ENCODE results near the gene C10orf62.
"Not testable (repeated sequence)": the region's sequence is repeated elsewhere in the genome, so short reads cannot be mapped to it uniquely, and the experiment has no call there.

C10orf62 gene

DNA sequence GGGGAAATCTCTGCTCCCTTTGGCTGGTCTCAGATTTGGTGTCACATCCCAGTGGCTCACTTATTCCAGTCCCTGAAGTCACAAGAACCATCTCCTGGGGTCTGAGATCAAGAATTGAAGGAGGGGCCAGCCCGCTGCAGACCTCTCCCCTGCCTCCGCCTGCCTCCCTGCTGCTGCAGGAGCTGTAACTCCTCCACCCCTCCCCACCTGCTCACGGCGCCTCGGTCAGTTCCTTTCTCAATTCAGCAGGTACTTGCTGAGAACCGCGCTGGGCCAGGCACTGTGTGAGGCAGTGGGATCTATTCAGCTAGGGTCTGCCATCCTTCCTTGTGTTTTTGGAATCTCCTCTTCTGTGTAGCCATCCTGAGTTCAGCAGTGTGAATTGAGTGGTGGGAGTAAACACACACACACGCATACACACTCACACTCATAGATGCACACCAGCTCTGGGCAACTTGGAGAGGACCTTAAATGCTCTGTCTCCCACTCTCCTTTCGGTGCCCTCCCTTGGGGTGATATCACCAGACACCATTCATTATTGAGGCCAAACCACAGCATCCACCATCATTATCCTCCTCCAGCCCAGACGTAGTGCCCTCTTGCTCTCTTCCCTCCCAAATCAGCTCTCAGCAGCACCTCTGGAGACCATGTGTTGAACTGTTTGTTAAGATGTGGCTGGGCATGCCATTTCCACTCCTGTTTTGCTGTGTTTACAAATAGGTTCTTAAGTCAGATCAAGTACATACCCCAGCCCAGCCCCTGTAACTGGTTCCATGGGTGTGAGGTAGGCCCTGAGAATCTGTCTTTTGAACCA lies 39.0 kb upstream of the C10orf62 start:
- Histone ChIP-seq H3K4me3 (ENCODE audit: low read length in 2 of 2) (no peak overlapping the region), H3K27ac (ENCODE audit: low read length) (no peak overlapping the region), H3K36me3 (ENCODE audit: control insufficient read depth in 2 of 2, insufficient read depth in 2 of 2, low read length in 2 of 2) (no peaks in the 10 kb centered on the region), H3K27me3 (ENCODE audit: control insufficient read depth in 1 of 2, insufficient read depth in 2 of 2, low read length in 2 of 2) (no peaks in the 10 kb centered on the region), H3K9me3 (ENCODE audit: control insufficient read depth in 2 of 2, low read length in 2 of 2) (no peaks in the 10 kb centered on the region), H3K9ac (ENCODE audit: low read length in 2 of 2) (no peak overlapping the region), H3K4me1 (ENCODE audit: control insufficient read depth, insufficient read depth, low read length) (peaks cover 6% of the 10 kb centered on the region)

DNA sequence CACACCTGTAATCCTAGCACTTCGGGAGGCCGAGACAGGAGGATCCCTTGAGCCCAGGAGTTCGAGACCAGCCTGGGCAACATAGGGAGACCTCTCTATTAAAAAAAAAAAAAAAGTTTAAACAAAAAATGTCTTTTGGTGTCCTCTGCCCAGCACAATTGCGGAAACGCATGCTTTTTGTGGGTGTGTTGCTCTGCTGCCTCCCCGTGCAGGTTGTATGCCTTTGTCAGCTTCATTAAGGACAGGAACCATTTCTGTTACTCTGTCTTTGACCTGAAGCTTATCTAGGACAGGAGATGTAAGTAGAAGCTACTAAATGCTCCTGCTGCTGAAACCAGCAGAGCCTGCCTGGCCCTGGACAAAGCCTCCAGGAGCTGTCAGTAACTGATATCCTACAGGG lies 38.2 kb upstream of the C10orf62 start:
- H3K9ac ChIP-seq (ENCODE audit: low read length in 2 of 2), result no peak overlapping the region
- H3K9me3 ChIP-seq (ENCODE audit: control insufficient read depth in 2 of 2, low read length in 2 of 2), result no peaks in the 10 kb centered on the region
- peaks cover 6% of the 10 kb centered on the region for H3K4me1 ChIP-seq (ENCODE audit: control insufficient read depth, insufficient read depth, low read length)
- H3K4me3 ChIP-seq (ENCODE audit: low read length in 2 of 2), result no peak overlapping the region
- H3K27ac ChIP-seq (ENCODE audit: low read length), result no peak overlapping the region
- no peaks in the 10 kb centered on the region for H3K36me3 ChIP-seq (ENCODE audit: control insufficient read depth in 2 of 2, insufficient read depth in 2 of 2, low read length in 2 of 2)
- H3K27me3 ChIP-seq (ENCODE audit: control insufficient read depth in 1 of 2, insufficient read depth in 2 of 2, low read length in 2 of 2), result no peaks in the 10 kb centered on the region

DNA sequence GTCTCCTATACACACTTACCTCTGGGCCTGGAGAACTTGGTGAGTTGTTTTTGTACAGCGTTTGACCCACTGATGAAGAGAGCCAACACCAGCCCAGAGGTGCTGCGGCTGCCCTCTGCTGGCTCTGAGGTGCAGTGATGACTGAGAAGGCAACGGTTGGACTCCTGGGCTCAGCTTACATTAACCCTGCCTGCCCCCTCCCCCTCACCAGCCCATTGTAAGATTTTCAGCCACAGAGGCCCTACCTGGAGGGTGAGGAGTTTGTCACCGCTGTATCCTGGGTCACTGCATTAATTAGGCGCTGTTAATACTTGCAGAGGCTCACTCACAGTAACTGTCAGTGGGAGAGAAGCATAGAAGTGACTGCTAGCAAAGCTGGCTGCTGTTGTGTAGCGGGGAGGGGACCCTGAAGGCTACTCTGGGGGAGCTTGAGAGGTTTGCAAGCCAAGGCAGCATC lies 35.9 kb upstream of the C10orf62 start:
- Histone ChIP-seq H3K27ac (ENCODE audit: low read length) (no peak overlapping the region), H3K4me1 (ENCODE audit: control insufficient read depth, insufficient read depth, low read length) (peaks cover 6% of the 10 kb centered on the region), H3K4me3 (ENCODE audit: low read length in 2 of 2) (no peak overlapping the region), H3K9ac (ENCODE audit: low read length in 2 of 2) (no peak overlapping the region), H3K27me3 (ENCODE audit: control insufficient read depth in 1 of 2, insufficient read depth in 2 of 2, low read length in 2 of 2) (no peaks in the 10 kb centered on the region), H3K36me3 (ENCODE audit: control insufficient read depth in 2 of 2, insufficient read depth in 2 of 2, low read length in 2 of 2) (no peaks in the 10 kb centered on the region), H3K9me3 (ENCODE audit: control insufficient read depth in 2 of 2, low read length in 2 of 2) (no peaks in the 10 kb centered on the region)

- H3K9me3 ChIP-seq (ENCODE audit: control insufficient read depth in 2 of 2, low read length in 2 of 2); H3K9ac ChIP-seq (ENCODE audit: low read length in 2 of 2); H3K27me3 ChIP-seq (ENCODE audit: control insufficient read depth in 1 of 2, insufficient read depth in 2 of 2, low read length in 2 of 2); H3K4me1 ChIP-seq (ENCODE audit: control insufficient read depth, insufficient read depth, low read length); H3K4me3 ChIP-seq (ENCODE audit: low read length in 2 of 2); H3K27ac ChIP-seq (ENCODE audit: low read length); H3K36me3 ChIP-seq (ENCODE audit: control insufficient read depth in 2 of 2, insufficient read depth in 2 of 2, low read length in 2 of 2): not testable (repeated sequence)
These were observed 35.2 kb upstream of the C10orf62 start for GRCh38 chr10:97554336-97554735.

- H3K4me1 ChIP-seq (ENCODE audit: control insufficient read depth, insufficient read depth, low read length); H3K27me3 ChIP-seq (ENCODE audit: control insufficient read depth in 1 of 2, insufficient read depth in 2 of 2, low read length in 2 of 2); H3K36me3 ChIP-seq (ENCODE audit: control insufficient read depth in 2 of 2, insufficient read depth in 2 of 2, low read length in 2 of 2); H3K27ac ChIP-seq (ENCODE audit: low read length); H3K9ac ChIP-seq (ENCODE audit: low read length in 2 of 2); H3K9me3 ChIP-seq (ENCODE audit: control insufficient read depth in 2 of 2, low read length in 2 of 2); H3K4me3 ChIP-seq (ENCODE audit: low read length in 2 of 2): not testable (repeated sequence)
These were observed 34.0 kb upstream of the C10orf62 start for GRCh38 chr10:97555541-97555940.

DNA sequence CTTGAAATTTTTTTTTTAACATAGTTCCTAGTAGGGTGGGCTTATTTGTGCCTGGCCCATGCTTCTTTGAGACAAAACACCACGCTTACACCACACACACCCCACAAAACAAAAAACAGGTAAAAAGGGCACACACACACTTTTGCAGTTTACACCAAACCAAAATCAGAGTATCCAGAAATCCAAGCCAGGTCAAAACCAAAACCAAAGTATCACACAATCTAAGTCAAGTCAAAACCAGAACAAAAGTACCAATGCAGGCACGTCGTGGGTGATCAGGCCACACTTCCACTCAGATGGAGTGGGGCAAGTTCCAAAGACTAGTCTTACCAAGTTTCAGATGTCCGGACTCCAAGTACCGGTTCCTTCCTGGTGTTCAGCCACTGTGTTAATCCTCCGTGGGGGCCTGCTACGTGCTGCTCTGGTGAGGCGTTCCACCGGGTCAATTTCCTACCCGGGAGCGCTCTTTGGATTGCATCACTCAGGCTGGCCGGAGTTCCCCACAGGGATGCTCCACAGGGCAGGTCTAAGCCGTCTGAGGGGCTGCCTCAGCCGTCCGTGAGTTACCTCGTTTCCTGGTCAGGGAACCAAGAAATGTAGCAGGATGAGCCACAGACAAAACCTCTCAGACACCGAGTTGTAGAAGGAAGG lies 28.7 kb upstream of the C10orf62 start:
- not testable (repeated sequence) for H3K36me3 ChIP-seq (ENCODE audit: control insufficient read depth in 2 of 2, insufficient read depth in 2 of 2, low read length in 2 of 2); H3K27me3 ChIP-seq (ENCODE audit: control insufficient read depth in 1 of 2, insufficient read depth in 2 of 2, low read length in 2 of 2); H3K27ac ChIP-seq (ENCODE audit: low read length); H3K9ac ChIP-seq (ENCODE audit: low read length in 2 of 2); H3K4me1 ChIP-seq (ENCODE audit: control insufficient read depth, insufficient read depth, low read length); H3K9me3 ChIP-seq (ENCODE audit: control insufficient read depth in 2 of 2, low read length in 2 of 2); H3K4me3 ChIP-seq (ENCODE audit: low read length in 2 of 2)

- H3K27ac ChIP-seq (ENCODE audit: low read length); H3K9ac ChIP-seq (ENCODE audit: low read length in 2 of 2); H3K4me3 ChIP-seq (ENCODE audit: low read length in 2 of 2); H3K9me3 ChIP-seq (ENCODE audit: control insufficient read depth in 2 of 2, low read length in 2 of 2); H3K4me1 ChIP-seq (ENCODE audit: control insufficient read depth, insufficient read depth, low read length); H3K36me3 ChIP-seq (ENCODE audit: control insufficient read depth in 2 of 2, insufficient read depth in 2 of 2, low read length in 2 of 2); H3K27me3 ChIP-seq (ENCODE audit: control insufficient read depth in 1 of 2, insufficient read depth in 2 of 2, low read length in 2 of 2): not testable (repeated sequence)
These were observed 28.0 kb upstream of the C10orf62 start for GRCh38 chr10:97561386-97562077.

DNA sequence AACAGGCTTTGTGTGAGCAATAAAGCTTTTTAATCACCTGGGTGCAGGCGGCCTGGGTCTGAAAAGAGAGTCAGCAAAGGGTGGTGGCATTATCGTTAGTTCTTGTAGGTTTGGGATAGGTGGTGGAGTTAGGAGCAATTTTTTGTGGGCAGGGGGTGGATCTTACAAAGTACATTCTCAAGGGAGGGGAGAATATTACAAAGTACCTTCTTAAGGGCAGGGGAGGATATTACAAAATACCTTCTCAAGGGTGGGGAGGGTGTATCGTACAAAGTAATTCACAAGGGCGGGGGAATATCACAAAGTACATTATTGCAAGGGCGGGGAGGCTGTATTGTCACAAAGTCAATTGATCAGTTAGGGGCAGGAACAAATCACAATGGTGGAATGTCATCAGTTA lies 27.2 kb upstream of the C10orf62 start:
- H3K9me3 ChIP-seq (ENCODE audit: control insufficient read depth in 2 of 2, low read length in 2 of 2); H3K4me1 ChIP-seq (ENCODE audit: control insufficient read depth, insufficient read depth, low read length); H3K27ac ChIP-seq (ENCODE audit: low read length); H3K4me3 ChIP-seq (ENCODE audit: low read length in 2 of 2); H3K9ac ChIP-seq (ENCODE audit: low read length in 2 of 2); H3K27me3 ChIP-seq (ENCODE audit: control insufficient read depth in 1 of 2, insufficient read depth in 2 of 2, low read length in 2 of 2); H3K36me3 ChIP-seq (ENCODE audit: control insufficient read depth in 2 of 2, insufficient read depth in 2 of 2, low read length in 2 of 2): not testable (repeated sequence)

DNA sequence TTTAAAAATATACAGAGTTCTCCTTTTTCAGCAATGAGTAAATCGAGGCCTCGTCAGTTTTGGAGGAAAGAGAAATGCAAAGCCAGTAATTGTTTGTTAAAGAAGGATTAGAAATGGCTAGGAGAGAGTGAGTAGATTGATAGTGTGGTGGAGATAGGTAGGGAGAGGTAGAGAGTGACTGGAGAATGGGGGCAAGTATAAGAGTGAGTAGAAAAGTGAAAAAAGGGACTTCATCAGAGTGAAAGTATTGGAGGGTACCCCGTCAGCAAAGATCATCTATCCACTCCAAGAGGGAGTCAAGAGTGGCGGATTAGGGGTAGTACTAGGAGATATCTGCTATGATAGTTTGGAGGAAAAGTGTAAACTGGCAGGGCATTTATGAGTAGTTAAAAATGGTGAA lies 26.2 kb upstream of the C10orf62 start:
- H3K9ac ChIP-seq (ENCODE audit: low read length in 2 of 2), result no peak overlapping the region
- H3K27me3 ChIP-seq (ENCODE audit: control insufficient read depth in 1 of 2, insufficient read depth in 2 of 2, low read length in 2 of 2), result no peaks in the 10 kb centered on the region
- no peak overlapping the region for H3K27ac ChIP-seq (ENCODE audit: low read length)
- H3K9me3 ChIP-seq (ENCODE audit: control insufficient read depth in 2 of 2, low read length in 2 of 2), result no peaks in the 10 kb centered on the region
- H3K36me3 ChIP-seq (ENCODE audit: control insufficient read depth in 2 of 2, insufficient read depth in 2 of 2, low read length in 2 of 2), result peaks cover 0 to 2% of the 10 kb centered on the region in 2 donors
- no peak overlapping the region for H3K4me3 ChIP-seq (ENCODE audit: low read length in 2 of 2)
- H3K4me1 ChIP-seq (ENCODE audit: control insufficient read depth, insufficient read depth, low read length), result no peaks in the 10 kb centered on the region

DNA sequence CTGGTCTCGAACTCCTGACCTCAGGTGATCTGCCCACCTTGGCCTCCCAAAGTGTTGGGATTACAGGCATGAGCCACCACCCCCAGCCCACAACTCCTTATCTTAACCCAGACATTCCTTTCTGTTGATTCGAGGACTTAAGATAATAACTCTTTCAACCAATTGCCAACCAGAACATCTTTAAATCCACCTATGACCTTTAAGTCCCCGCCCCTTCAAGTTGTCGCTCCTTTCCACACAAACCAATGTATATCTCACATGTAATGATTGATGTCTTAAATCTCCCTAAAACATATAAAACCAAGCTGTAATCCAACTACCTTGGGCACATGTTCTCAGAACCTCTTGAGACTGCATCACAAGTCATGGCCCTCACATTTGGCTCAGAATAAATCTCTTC lies 24.7 kb upstream of the C10orf62 start:
- no peak overlapping the region for H3K9ac ChIP-seq (ENCODE audit: low read length in 2 of 2)
- no peaks in the 10 kb centered on the region for H3K27me3 ChIP-seq (ENCODE audit: control insufficient read depth in 1 of 2, insufficient read depth in 2 of 2, low read length in 2 of 2)
- H3K4me1 ChIP-seq (ENCODE audit: control insufficient read depth, insufficient read depth, low read length), result no peaks in the 10 kb centered on the region
- peaks cover 3 to 7% of the 10 kb centered on the region in 2 donors for H3K36me3 ChIP-seq (ENCODE audit: control insufficient read depth in 2 of 2, insufficient read depth in 2 of 2, low read length in 2 of 2)
- no peak overlapping the region for H3K27ac ChIP-seq (ENCODE audit: low read length)
- no peaks in the 10 kb centered on the region for H3K9me3 ChIP-seq (ENCODE audit: control insufficient read depth in 2 of 2, low read length in 2 of 2)
- no peak overlapping the region for H3K4me3 ChIP-seq (ENCODE audit: low read length in 2 of 2)

Data from stomach smooth muscle (tissue), 2 donors.